ENCODE results near the gene ATP6V0A1.
"Not testable (repeated sequence)": the region's sequence is repeated elsewhere in the genome, so short reads cannot be mapped to it uniquely, and the experiment has no call there.

The ATP6V0A1 gene

GRCh38 chr17:42458497-42459255 is at the start of gene ATP6V0A1:
TSS of gene ATP6V0A1 (plus strand) at chr17:42458878. CDS start at chr17:42460895, 2,017 bp downstream.
- DNase-seq (ENCODE audit: low read depth in 2 of 2): no peak

GRCh38 chr17:42409523-42410318 is 49.0 kb upstream of the ATP6V0A1 start:
- DNase-seq (ENCODE audit: low read depth in 2 of 2): peak; percentile 49 to 58

- DNase-seq (ENCODE audit: low read depth in 2 of 2): no peak
These were observed 48.4 kb upstream of the ATP6V0A1 start for GRCh38 chr17:42410319-42410685.

GRCh38 chr17:42411361-42411760 is 47.3 kb upstream of the ATP6V0A1 start:
- no peak for DNase-seq (ENCODE audit: low read depth in 2 of 2)

- DNase-seq (ENCODE audit: low read depth in 2 of 2): no peak
These were observed 46.6 kb upstream of the ATP6V0A1 start for GRCh38 chr17:42411905-42412679.

- DNase-seq (ENCODE audit: low read depth in 2 of 2): no peak
These were observed 45.1 kb upstream of the ATP6V0A1 start for GRCh38 chr17:42413464-42414040.

GRCh38 chr17:42414704-42415409 is 43.8 kb upstream of the ATP6V0A1 start:
- DNase-seq (ENCODE audit: low read depth in 2 of 2): no peak

- DNase-seq (ENCODE audit: low read depth in 2 of 2): not testable (repeated sequence)
These were observed 40.7 kb upstream of the ATP6V0A1 start for GRCh38 chr17:42417981-42418380.

- DNase-seq (ENCODE audit: low read depth in 2 of 2): no peak
These were observed 37.6 kb upstream of the ATP6V0A1 start for GRCh38 chr17:42421136-42421506.

GRCh38 chr17:42421507-42422338 is 37.0 kb upstream of the ATP6V0A1 start:
- no peak for DNase-seq (ENCODE audit: low read depth in 2 of 2)

- DNase-seq (ENCODE audit: low read depth in 2 of 2): no peak
These were observed 36.2 kb upstream of the ATP6V0A1 start for GRCh38 chr17:42422412-42422957.

GRCh38 chr17:42422958-42423712 is 35.5 kb upstream of the ATP6V0A1 start, which contains the start of gene CAVIN1:
TSS of gene CAVIN1 (minus strand) at chr17:42423256. CDS start at chr17:42423097, 159 bp downstream.
- peak; percentile 99 for DNase-seq (ENCODE audit: low read depth in 2 of 2)

GRCh38 chr17:42423766-42424165 is 34.9 kb upstream of the ATP6V0A1 start:
- DNase-seq (ENCODE audit: low read depth in 2 of 2): no peak

GRCh38 chr17:42424991-42425610 is 33.6 kb upstream of the ATP6V0A1 start:
- no peak for DNase-seq (ENCODE audit: low read depth in 2 of 2)

- DNase-seq (ENCODE audit: low read depth in 2 of 2): peak; percentile 99
These were observed 30.3 kb upstream of the ATP6V0A1 start for GRCh38 chr17:42428141-42428944.

- DNase-seq (ENCODE audit: low read depth in 2 of 2): no peak
These were observed 28.8 kb upstream of the ATP6V0A1 start for GRCh38 chr17:42429726-42430447.

GRCh38 chr17:42431758-42432161 is 26.9 kb upstream of the ATP6V0A1 start:
- DNase-seq (ENCODE audit: low read depth in 2 of 2): no peak
